IMR-90 (cell line): ENCODE results near the gene UNC119. TPM values are rescaled to one million over a fixed set of nuclear protein-coding genes. Genes with fewer than 3 reads are reported as not detected.

ENCODE experiments used
- ATAC-seq: fragments of 200-7000 bp; cut with Tn5 transposase; 2 replicates; pipeline ENCODE4 v1.9.1; 2020; ENCODE audit warnings: low read depth, mild to moderate bottlenecking, moderate library complexity
- BruUV-seq: library from RNA; stranded (reverse); fragments of 400-500 nt; replicated peaks from 2 replicates; lab custom pipeline; 2021; lab: Mats Ljungman, UMichigan
- CTCF ChIA-PET: fragments of 300-600 bp; formaldehyde crosslinking; extraction: SDS; loops from one replicate; lab custom pipeline; 2021; ENCODE audit warnings: antibody characterized with exemption; lab: Yijun Ruan, JAX
- POLR2A ChIA-PET: fragments of 300-600 bp; sonication (Branson Sonifier 250); formaldehyde crosslinking; loops from one replicate; lab custom pipeline; 2022; ENCODE audit warnings: antibody characterized with exemption; ENCODE audit not compliant: unreplicated experiment; lab: Charles Lee
- DNase-seq: peaks from one replicate; pipeline ENCODE4 v3.0.0; 2013
- H2AFZ ChIP-seq: replicated peaks from 2 replicates; pipeline ENCODE3; 2013; ENCODE audit warnings: low read length, mild to moderate bottlenecking; ENCODE audit not compliant: poor library complexity
- H2AK5ac ChIP-seq: 2 replicates; pipeline ENCODE4 v1.6.1; 2013; ENCODE audit warnings: low read depth, low read length, inconsistent platforms
- H2AK9ac ChIP-seq: replicated peaks from 2 replicates; pipeline ENCODE3; 2013; ENCODE audit warnings: mild to moderate bottlenecking, low read depth, low read length, moderate library complexity; ENCODE audit not compliant: poor library complexity
- H2BK120ac ChIP-seq: 2 replicates; pipeline ENCODE4 v1.6.1; 2013; ENCODE audit warnings: low read depth, low read length, inconsistent platforms
- H2BK15ac ChIP-seq: 3 replicates; pipeline ENCODE4 v1.6.1; 2013; ENCODE audit warnings: low read depth, low read length, inconsistent platforms
- H2BK20ac ChIP-seq: 2 replicates; pipeline ENCODE4 v1.6.1; 2013; ENCODE audit warnings: low read depth, mild to moderate bottlenecking, inconsistent platforms, low read length, moderate library complexity
- H2BK5ac ChIP-seq: 2 replicates; pipeline ENCODE4 v1.6.1; 2013; ENCODE audit warnings: mild to moderate bottlenecking, low read depth, low read length, inconsistent platforms; ENCODE audit not compliant: poor library complexity, severe bottlenecking
- H3K14ac ChIP-seq: replicated peaks from 2 replicates; pipeline ENCODE4 v1.6.1; 2013; ENCODE audit warnings: low read depth, low read length, inconsistent platforms
- H3K18ac ChIP-seq: 2 replicates; pipeline ENCODE4 v1.6.1; 2013; ENCODE audit warnings: low read depth, low read length, control low read depth
- H3K23ac ChIP-seq: 2 replicates; pipeline ENCODE4 v1.6.1; 2013; ENCODE audit warnings: low read depth, low read length, inconsistent platforms
- H3K27ac ChIP-seq: 2 replicates; pipeline ENCODE4 v1.5.1; 2013; ENCODE audit warnings: mild to moderate bottlenecking, control low read depth, low read length; ENCODE audit not compliant: insufficient read depth
- H3K27me3 ChIP-seq: 2 replicates; pipeline ENCODE4 v1.6.1; 2013; ENCODE audit warnings: low read length; ENCODE audit not compliant: control insufficient read depth, insufficient read depth
- H3K36me3 ChIP-seq: 2 replicates; pipeline ENCODE4 v1.6.1; 2013; ENCODE audit warnings: low read length, mixed read lengths; ENCODE audit not compliant: control insufficient read depth, insufficient read depth
- H3K4ac ChIP-seq: 2 replicates; pipeline ENCODE4 v1.6.1; 2013; ENCODE audit warnings: low read depth, low read length, inconsistent platforms
- H3K4me1 ChIP-seq: 2 replicates; pipeline ENCODE4 v1.6.1; 2013; ENCODE audit warnings: low read length, mixed read lengths; ENCODE audit not compliant: control insufficient read depth, insufficient read depth
- H3K4me2 ChIP-seq: 2 replicates; pipeline ENCODE4 v1.6.1; 2013; ENCODE audit warnings: low read depth, mild to moderate bottlenecking, control low read depth, low read length, moderate library complexity
- H3K4me3 ChIP-seq: 2 replicates; pipeline ENCODE4 v1.5.1; 2013; ENCODE audit warnings: low read depth, mild to moderate bottlenecking, control low read depth, low read length, moderate library complexity; ENCODE audit not compliant: insufficient read depth
- H3K56ac ChIP-seq: 2 replicates; pipeline ENCODE4 v1.6.1; 2013; ENCODE audit warnings: low read length, inconsistent platforms; ENCODE audit not compliant: insufficient read depth; ENCODE audit errors: extremely low read depth
- H3K79me1 ChIP-seq, 2 experiments: 2 replicates each; pipeline ENCODE4 v1.6.1; 2013; ENCODE audit warnings: low read length in 2 of 2, inconsistent platforms in 1 of 2, low read depth in 1 of 2
- H3K9ac ChIP-seq: 2 replicates; pipeline ENCODE4 v1.6.1; 2013; ENCODE audit warnings: low read depth, low read length, control low read depth
- H3K9me1 ChIP-seq: 2 replicates; pipeline ENCODE4 v1.6.1; 2013; ENCODE audit warnings: low read length, inconsistent platforms; ENCODE audit not compliant: insufficient read depth
- H3K9me3 ChIP-seq: 2 replicates; pipeline ENCODE4 v1.6.1; 2013; ENCODE audit warnings: low read length; ENCODE audit not compliant: control insufficient read depth, insufficient read depth
- H4K20me1 ChIP-seq: 2 replicates; pipeline ENCODE4 v1.6.1; 2013; ENCODE audit warnings: low read length, inconsistent platforms; ENCODE audit not compliant: insufficient read depth
- H4K5ac ChIP-seq: 2 replicates; pipeline ENCODE4 v1.6.1; 2013; ENCODE audit warnings: mild to moderate bottlenecking, low read depth, low read length, control low read depth
- H4K8ac ChIP-seq, 2 experiments: 2 replicates each; pipeline ENCODE4 v1.6.1; 2013; ENCODE audit warnings: low read depth in 2 of 2, low read length in 2 of 2, control low read depth in 1 of 2, inconsistent platforms in 1 of 2
- H4K91ac ChIP-seq: 2 replicates; pipeline ENCODE4 v1.6.1; 2013; ENCODE audit warnings: low read depth, low read length, inconsistent platforms; ENCODE audit not compliant: insufficient read depth
- FOS ChIP-seq: fragments of 150-350 bp; IDR thresholded peaks from 2 replicates; pipeline ENCODE4 v1.6.1; 2016; ENCODE audit warnings: low read depth, low read length
- MAFK ChIP-seq: IDR thresholded peaks from 2 replicates; pipeline ENCODE4 v1.6.1; 2012; ENCODE audit warnings: low read depth, low read length, improper control_type of control experiment
- NFE2L2 ChIP-seq: fragments of 150-350 bp; IDR thresholded peaks from 2 replicates; pipeline ENCODE4 v1.6.1; 2016; ENCODE audit warnings: low read depth, mild to moderate bottlenecking, low read length
- SMC3 ChIP-seq: fragments of 150-350 bp; IDR thresholded peaks from 2 replicates; pipeline ENCODE4 v1.6.1; 2016; ENCODE audit warnings: low read depth, mild to moderate bottlenecking, antibody characterized with exemption, low read length, moderate library complexity
- WGBS, 2 experiments: methylation state at CpG; one replicate each; pipeline versions ENCODE4 v1.1.5 to v1.1.7; 2013; ENCODE audit warnings: missing lambda C conversion rate in 2 of 2; ENCODE audit not compliant: insufficient read length in 1 of 2; ENCODE audit errors: extremely low coverage in 2 of 2; 5-methylcytosine and 5-hydroxymethylcytosine counted together
- dilution Hi-C: fragments of 300-500 bp; cut with HindIII; formaldehyde crosslinking; loops from one replicate; pipeline ENCODE4 v1.14.3; 2018; ENCODE audit warnings: low sequenced_read_pairs; ENCODE audit not compliant: unreplicated experiment
- in situ Hi-C: fragments of 300-500 bp; cut with MboI; formaldehyde crosslinking; loops from 3 replicates; pipeline ENCODE4 v1.14.3; 2019; ENCODE audit warnings: low sequenced_read_pairs, inconsistent platforms, mixed read lengths
- intact Hi-C: fragments of 100-400 bp; cut with micrococcal nuclease; formaldehyde crosslinking; loops from 2 replicates; pipeline ENCODE4 v1.10.0; 2022
- polyA plus RNA-seq, 3 experiments: library from polyadenylated mRNA; depleted of rRNA; stranded (reverse); fragments of >200 nt; gene quantifications; 2 replicates each; pipeline ENCODE4 v1.2.3, GENCODE V29; 2012; ENCODE audit warnings: low replicate concordance in 1 of 3
- total RNA-seq: library from RNA; depleted of rRNA; stranded (reverse); fragments of >200 nt; gene quantifications from 2 replicates; pipeline ENCODE4 v1.2.3, GENCODE V29; 2012

UNC119 gene
- total and polyA plus RNA-seq, 2 of the 4 experiments (the other 2 are of a cell fraction): 22.4 to 57.4 TPM

DNA sequence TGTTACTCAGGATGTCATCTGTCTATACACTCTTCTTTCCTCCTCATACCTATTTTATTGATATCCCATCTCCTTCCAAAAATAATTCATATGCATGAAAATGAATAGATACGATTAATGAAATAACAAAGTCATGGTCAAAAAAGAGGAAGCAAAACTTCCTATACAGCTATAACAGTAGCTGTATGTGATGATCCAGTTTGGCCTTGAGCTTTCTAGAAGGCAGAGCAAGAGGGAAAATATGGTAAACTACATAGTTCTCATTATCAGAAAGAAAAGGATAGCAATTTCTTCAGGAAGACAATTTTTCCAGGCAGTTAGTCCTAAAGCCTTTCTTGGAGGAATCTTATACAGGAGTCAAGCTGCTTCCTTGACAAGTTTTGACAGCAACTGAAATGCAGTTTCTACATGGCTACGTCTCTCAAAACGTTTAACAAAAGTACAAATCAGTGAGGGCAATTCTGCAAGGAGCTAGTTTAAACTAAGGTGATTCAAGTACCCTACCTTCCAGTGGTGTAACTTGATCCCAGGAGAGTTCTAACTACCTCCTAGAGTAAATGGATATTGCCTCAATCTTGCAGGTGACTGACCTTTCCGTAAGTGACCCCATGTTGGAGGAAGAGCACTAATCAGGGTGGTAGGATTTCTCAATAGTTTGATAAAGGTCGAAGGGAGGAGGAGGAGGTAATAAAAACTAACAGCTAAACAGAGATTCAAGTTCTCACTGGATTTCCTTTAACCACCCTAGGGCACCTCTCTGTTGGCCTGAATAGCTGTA lies 45.4 kb upstream of the UNC119 start:
- Histone ChIP-seq H3K18ac (no peak overlapping the region), H3K9me3 (no peaks in the 10 kb centered on the region), H2BK15ac (no peak overlapping the region), H3K56ac (no peak overlapping the region), H2BK20ac (no peak overlapping the region), H3K9ac (peak overlapping the region; percentile 53; the same call in 1 of the 2 replicates), H3K36me3 (peaks cover 4% of the 10 kb centered on the region), H4K5ac (no peak overlapping the region), H3K23ac (peak overlapping the region; percentile 54), H3K9me1 (no peaks in the 10 kb centered on the region), H3K27ac (no peak overlapping the region), H3K79me1 (peaks cover 16 to 32% of the 10 kb centered on the region in 2 experiments; a peak in 3 of 4 replicates), H3K4me2 (peak overlapping the region; percentile 41), H2AK9ac (no peak overlapping the region), H2BK5ac (no peak overlapping the region), H3K4me1 (peaks cover 2% of the 10 kb centered on the region), H4K8ac (peak overlapping the region in 1 of 2 experiments; percentile 20; a peak in 2 of 4 replicates), H2BK120ac (no peak overlapping the region), H4K91ac (peak overlapping the region; percentile 59; the same call in 1 of the 2 replicates), H3K27me3 (no peaks in the 10 kb centered on the region), H2AFZ (no peak overlapping the region), H3K4me3 (peak overlapping the region; percentile 72; the same call in 1 of the 2 replicates), H3K14ac (peak overlapping the region; percentile 73), H3K4ac (no peak overlapping the region; the same call in 1 of the 2 replicates), H2AK5ac (no peak overlapping the region), H4K20me1 (peaks cover 3% of the 10 kb centered on the region; the same call in 1 of the 2 replicates)
- no peak for ATAC-seq
- WGBS, 2 experiments: no CpG with 5 or more reads among the region's 5 CpGs
- TF ChIP-seq SMC3 (no peak), FOS (no peak), MAFK (no peak), NFE2L2 (no peak)
- BruUV-seq: TSS peak; percentile 31
- DNase-seq: no peak
- ChIA-PET POLR2A (no interaction called here), CTCF (interaction anchor here (0.6 to 0.7 kb wide), 2 partner anchors 13 to 304 kb away, joined by 3 read pairs; no protein-coding TSS in a partner anchor)
- dilution Hi-C loops (no loop called here), in situ Hi-C loops (no loop called here), intact Hi-C loops (no loop called here)
